Panc1 (cell line): ENCODE measurements around the gene LIMA1.

ENCODE experiments used
- CTCF ChIP-seq: fragments of 450-650 bp; IDR thresholded peaks from 2 replicates; pipeline ENCODE4 v1.5.1; 2017; ENCODE audit warnings: mild to moderate bottlenecking
- POLR2AphosphoS5 ChIP-seq: IDR thresholded peaks from 2 replicates; pipeline ENCODE4 v1.6.1; 2012; ENCODE audit warnings: mild to moderate bottlenecking, low read depth, low read length, moderate library complexity
- SIN3A ChIP-seq: IDR thresholded peaks from 2 replicates; pipeline ENCODE4 v1.6.1; 2012; ENCODE audit warnings: low read depth, mild to moderate bottlenecking, low read length, moderate library complexity, borderline replicate concordance; ENCODE audit not compliant: insufficient read depth
- TCF7L2 ChIP-seq: IDR thresholded peaks from 2 replicates; pipeline ENCODE4 v1.6.1; 2011; ENCODE audit warnings: mild to moderate bottlenecking, low read depth, low read length, inconsistent platforms
- TF ChIP-seq, protein P1 (sequence below), 2 experiments: IDR thresholded peaks; 2 replicates each; pipeline ENCODE4 v1.6.1; 2011 to 2012; ENCODE audit warnings: low read depth in 2 of 2, control low read depth in 1 of 2, low read length in 1 of 2, mild to moderate bottlenecking in 1 of 2, moderate library complexity in 1 of 2; ENCODE audit not compliant: insufficient read depth in 1 of 2

DNA sequence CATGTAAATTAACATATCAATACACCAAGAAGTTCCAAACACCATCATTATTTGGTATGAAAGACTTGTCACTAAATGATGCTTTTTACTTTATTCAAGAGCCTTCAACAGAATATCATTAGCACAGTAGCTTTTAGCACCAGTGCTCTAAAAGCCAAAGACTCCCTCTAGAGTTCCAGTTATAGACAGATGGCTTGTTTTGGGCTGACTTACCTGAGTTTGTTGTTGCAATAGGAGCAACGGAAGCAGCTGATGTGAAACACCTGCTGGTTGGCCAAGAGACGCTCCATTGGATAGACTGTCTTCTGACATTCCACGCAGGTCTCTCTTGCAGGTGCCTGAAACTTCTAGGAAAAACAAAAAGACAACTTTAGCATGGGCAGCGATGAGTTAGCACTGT, 101.6 kb downstream of the LIMA1 start:
- no peak for TF ChIP-seq CTCF
- TF ChIP-seq POLR2AphosphoS5, result no peak
- no peak for TF ChIP-seq SIN3A
- TF ChIP-seq, protein P1, sequence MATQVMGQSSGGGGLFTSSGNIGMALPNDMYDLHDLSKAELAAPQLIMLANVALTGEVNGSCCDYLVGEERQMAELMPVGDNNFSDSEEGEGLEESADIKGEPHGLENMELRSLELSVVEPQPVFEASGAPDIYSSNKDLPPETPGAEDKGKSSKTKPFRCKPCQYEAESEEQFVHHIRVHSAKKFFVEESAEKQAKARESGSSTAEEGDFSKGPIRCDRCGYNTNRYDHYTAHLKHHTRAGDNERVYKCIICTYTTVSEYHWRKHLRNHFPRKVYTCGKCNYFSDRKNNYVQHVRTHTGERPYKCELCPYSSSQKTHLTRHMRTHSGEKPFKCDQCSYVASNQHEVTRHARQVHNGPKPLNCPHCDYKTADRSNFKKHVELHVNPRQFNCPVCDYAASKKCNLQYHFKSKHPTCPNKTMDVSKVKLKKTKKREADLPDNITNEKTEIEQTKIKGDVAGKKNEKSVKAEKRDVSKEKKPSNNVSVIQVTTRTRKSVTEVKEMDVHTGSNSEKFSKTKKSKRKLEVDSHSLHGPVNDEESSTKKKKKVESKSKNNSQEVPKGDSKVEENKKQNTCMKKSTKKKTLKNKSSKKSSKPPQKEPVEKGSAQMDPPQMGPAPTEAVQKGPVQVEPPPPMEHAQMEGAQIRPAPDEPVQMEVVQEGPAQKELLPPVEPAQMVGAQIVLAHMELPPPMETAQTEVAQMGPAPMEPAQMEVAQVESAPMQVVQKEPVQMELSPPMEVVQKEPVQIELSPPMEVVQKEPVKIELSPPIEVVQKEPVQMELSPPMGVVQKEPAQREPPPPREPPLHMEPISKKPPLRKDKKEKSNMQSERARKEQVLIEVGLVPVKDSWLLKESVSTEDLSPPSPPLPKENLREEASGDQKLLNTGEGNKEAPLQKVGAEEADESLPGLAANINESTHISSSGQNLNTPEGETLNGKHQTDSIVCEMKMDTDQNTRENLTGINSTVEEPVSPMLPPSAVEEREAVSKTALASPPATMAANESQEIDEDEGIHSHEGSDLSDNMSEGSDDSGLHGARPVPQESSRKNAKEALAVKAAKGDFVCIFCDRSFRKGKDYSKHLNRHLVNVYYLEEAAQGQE (IDR thresholded peaks at IDR 0.05; ENCODE audit: insufficient read depth in 1 of 2, low read depth in 2 of 2, low read length in 1 of 2), result no peak
- no peak for TF ChIP-seq TCF7L2
